ENCODE measurements around the gene MARK2.

The MARK2 gene

GRCh38 chr11:63931876-63932275 lies 93.0 kb downstream of the MARK2 start:
- no peaks in the 10 kb centered on the region for H3K9me3 ChIP-seq (ENCODE audit: insufficient read depth, low read depth, low read length)
- no peak for TF ChIP-seq EZH2phosphoT487 (IDR thresholded peaks at IDR 0.05; ENCODE audit: borderline replicate concordance)
- TF ChIP-seq, protein P1, sequence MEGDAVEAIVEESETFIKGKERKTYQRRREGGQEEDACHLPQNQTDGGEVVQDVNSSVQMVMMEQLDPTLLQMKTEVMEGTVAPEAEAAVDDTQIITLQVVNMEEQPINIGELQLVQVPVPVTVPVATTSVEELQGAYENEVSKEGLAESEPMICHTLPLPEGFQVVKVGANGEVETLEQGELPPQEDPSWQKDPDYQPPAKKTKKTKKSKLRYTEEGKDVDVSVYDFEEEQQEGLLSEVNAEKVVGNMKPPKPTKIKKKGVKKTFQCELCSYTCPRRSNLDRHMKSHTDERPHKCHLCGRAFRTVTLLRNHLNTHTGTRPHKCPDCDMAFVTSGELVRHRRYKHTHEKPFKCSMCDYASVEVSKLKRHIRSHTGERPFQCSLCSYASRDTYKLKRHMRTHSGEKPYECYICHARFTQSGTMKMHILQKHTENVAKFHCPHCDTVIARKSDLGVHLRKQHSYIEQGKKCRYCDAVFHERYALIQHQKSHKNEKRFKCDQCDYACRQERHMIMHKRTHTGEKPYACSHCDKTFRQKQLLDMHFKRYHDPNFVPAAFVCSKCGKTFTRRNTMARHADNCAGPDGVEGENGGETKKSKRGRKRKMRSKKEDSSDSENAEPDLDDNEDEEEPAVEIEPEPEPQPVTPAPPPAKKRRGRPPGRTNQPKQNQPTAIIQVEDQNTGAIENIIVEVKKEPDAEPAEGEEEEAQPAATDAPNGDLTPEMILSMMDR (conservative IDR thresholded peaks at IDR 0.05; ENCODE audit: low read length) = no peak
- H2AFZ ChIP-seq (ENCODE audit: low read length) = no peak overlapping the region
- no peaks in the 10 kb centered on the region for H4K20me1 ChIP-seq (ENCODE audit: insufficient read depth, low read length, poor library complexity, severe bottlenecking)
- no peaks in the 10 kb centered on the region for H3K9me2 ChIP-seq (replicated peaks; ENCODE audit: low read depth, low read length)
- H3K9ac ChIP-seq (ENCODE audit: low read depth, low read length, poor library complexity, severe bottlenecking) = no peak overlapping the region
- H3K4me2 ChIP-seq (ENCODE audit: low read depth, low read length, poor library complexity, severe bottlenecking) = no peak overlapping the region
- H3F3A ChIP-seq (ENCODE audit: low read depth) = no peaks in the 10 kb centered on the region
- no peaks in the 10 kb centered on the region for H3K36me3 ChIP-seq (ENCODE audit: insufficient read depth, low read length)
- H3K4me1 ChIP-seq (ENCODE audit: insufficient read depth, low read length, poor library complexity, severe bottlenecking) = no peaks in the 10 kb centered on the region
- H3K27me3 ChIP-seq (ENCODE audit: insufficient read depth, low read length, poor library complexity, severe bottlenecking) = no peaks in the 10 kb centered on the region
- no peak overlapping the region for H3K4me3 ChIP-seq (ENCODE audit: low read length, poor library complexity, severe bottlenecking)
- no peaks in the 10 kb centered on the region for H3K79me2 ChIP-seq (ENCODE audit: insufficient read depth, low read length)

DNA sequence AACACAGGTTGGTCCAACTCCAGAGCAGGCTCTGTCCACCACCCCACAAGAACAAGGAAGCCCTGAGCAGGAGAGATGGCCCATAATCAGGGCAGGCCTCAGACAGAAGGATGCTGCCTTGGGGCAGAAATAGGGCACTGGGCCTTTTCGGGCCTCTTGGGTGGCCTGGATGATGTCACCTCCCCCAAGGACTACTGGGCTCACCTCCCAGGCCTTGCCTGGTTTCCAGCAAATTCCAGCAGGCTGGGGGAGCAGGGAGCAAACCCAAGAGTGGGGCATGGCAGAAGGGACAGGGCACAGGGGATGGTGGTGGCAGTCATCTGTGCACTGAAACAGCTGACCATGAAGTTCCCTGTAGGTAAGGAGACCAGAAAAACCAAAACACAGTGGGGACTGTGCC lies 94.5 kb downstream of the MARK2 start:
- no peak overlapping the region for H3K4me3 ChIP-seq (ENCODE audit: low read length, poor library complexity, severe bottlenecking)
- no peak overlapping the region for H2AFZ ChIP-seq (ENCODE audit: low read length)
- H3K27me3 ChIP-seq (ENCODE audit: insufficient read depth, low read length, poor library complexity, severe bottlenecking) = no peaks in the 10 kb centered on the region
- H3K9me2 ChIP-seq (replicated peaks; ENCODE audit: low read depth, low read length) = no peaks in the 10 kb centered on the region
- H3F3A ChIP-seq (ENCODE audit: low read depth) = no peaks in the 10 kb centered on the region
- no peak overlapping the region for H3K4me2 ChIP-seq (ENCODE audit: low read depth, low read length, poor library complexity, severe bottlenecking)
- no peaks in the 10 kb centered on the region for H4K20me1 ChIP-seq (ENCODE audit: insufficient read depth, low read length, poor library complexity, severe bottlenecking)
- H3K79me2 ChIP-seq (ENCODE audit: insufficient read depth, low read length) = no peaks in the 10 kb centered on the region
- H3K9me3 ChIP-seq (ENCODE audit: insufficient read depth, low read depth, low read length) = no peaks in the 10 kb centered on the region
- TF ChIP-seq EZH2phosphoT487 (IDR thresholded peaks at IDR 0.05; ENCODE audit: borderline replicate concordance) = no peak
- TF ChIP-seq, protein P1 (conservative IDR thresholded peaks at IDR 0.05; ENCODE audit: low read length) = no peak
- peaks cover 8% of the 10 kb centered on the region for H3K4me1 ChIP-seq (ENCODE audit: insufficient read depth, low read length, poor library complexity, severe bottlenecking)
- no peak overlapping the region for H3K9ac ChIP-seq (ENCODE audit: low read depth, low read length, poor library complexity, severe bottlenecking)
- no peaks in the 10 kb centered on the region for H3K36me3 ChIP-seq (ENCODE audit: insufficient read depth, low read length)

DNA sequence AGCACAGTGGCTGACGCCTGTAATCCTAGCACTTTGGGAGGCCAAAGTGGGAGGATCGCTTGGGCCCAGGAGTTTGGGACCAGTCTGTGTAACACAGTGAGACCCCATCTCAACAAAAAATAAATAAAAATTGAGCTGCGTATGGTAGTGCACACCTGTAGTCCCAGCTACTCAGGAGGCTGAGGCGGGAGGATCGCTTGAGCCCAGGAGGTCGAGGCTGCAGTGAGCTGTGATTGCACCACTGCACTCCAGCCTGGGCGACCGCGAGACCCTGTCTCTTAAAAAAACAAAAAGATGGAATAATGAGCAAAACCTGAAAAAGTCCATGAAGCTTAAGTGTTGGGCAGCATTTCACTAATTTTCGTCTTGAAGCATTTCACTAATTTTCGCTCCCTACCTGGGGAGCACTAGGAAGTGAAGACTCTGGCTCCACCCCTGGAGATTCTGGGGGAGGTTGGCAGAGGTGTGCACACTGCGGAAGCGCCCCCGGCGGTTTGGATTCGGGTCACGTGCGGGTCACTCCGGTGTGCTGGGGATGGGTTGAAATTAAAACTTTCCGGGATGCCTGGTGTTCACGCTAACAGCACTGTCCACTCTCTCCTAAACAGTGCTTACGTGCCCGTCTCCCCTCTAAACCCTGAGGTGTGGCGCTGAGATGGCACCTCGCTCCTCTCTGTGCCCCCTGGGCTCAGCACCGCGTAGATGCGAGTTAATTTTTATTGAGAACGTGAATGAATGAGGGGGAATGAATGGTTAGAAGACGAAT lies 99.0 kb downstream of the MARK2 start:
- Histone ChIP-seq H3K9ac (ENCODE audit: low read depth, low read length, poor library complexity, severe bottlenecking) (peak overlapping the region; percentile 66), H3K36me3 (ENCODE audit: insufficient read depth, low read length) (no peaks in the 10 kb centered on the region), H3K4me3 (ENCODE audit: low read length, poor library complexity, severe bottlenecking) (peak overlapping the region; percentile 79), H3F3A (ENCODE audit: low read depth) (no peaks in the 10 kb centered on the region), H3K9me2 (replicated peaks; ENCODE audit: low read depth, low read length) (no peaks in the 10 kb centered on the region), H3K79me2 (ENCODE audit: insufficient read depth, low read length) (peaks cover 40% of the 10 kb centered on the region), H3K4me1 (ENCODE audit: insufficient read depth, low read length, poor library complexity, severe bottlenecking) (peaks cover 28% of the 10 kb centered on the region), H3K9me3 (ENCODE audit: insufficient read depth, low read depth, low read length) (no peaks in the 10 kb centered on the region), H4K20me1 (ENCODE audit: insufficient read depth, low read length, poor library complexity, severe bottlenecking) (peaks cover 22% of the 10 kb centered on the region), H2AFZ (ENCODE audit: low read length) (peak overlapping the region; percentile 93), H3K27me3 (ENCODE audit: insufficient read depth, low read length, poor library complexity, severe bottlenecking) (no peaks in the 10 kb centered on the region), H3K4me2 (ENCODE audit: low read depth, low read length, poor library complexity, severe bottlenecking) (peak overlapping the region; percentile 85)
- no peak for TF ChIP-seq EZH2phosphoT487 (IDR thresholded peaks at IDR 0.05; ENCODE audit: borderline replicate concordance)
- TF ChIP-seq, protein P1 (conservative IDR thresholded peaks at IDR 0.05; ENCODE audit: low read length) = 0 out of 2 replicates have a peak, but pooled peaks have one; percentile 11
